Esophagus squamous epithelium (tissue), 4 donors: Measurements from ENCODE around the gene MIA3.

Experiments
- CTCF ChIP-seq, 6 experiments: fragments of 450-650 bp in 4 of 6; fragments of 200-600 bp in 2 of 6; sonication (generic) in 2 of 6; IDR thresholded peaks; one replicate each; pipeline ENCODE4 v1.5.1; 2016 to 2019; ENCODE audit warnings: antibody characterized with exemption in 6 of 6, mild to moderate bottlenecking in 4 of 6, moderate library complexity in 4 of 6
- POLR2A ChIP-seq, 4 donors: fragments of 450-650 bp; IDR thresholded peaks; one replicate each; pipeline ENCODE4 v1.6.1; 2017; ENCODE audit warnings: antibody characterized with exemption in 4 of 4, mild to moderate bottlenecking in 4 of 4, moderate library complexity in 3 of 4

GRCh38 chr1:222613627-222614026 lies 4.3 kb upstream of the MIA3 start:
- TF ChIP-seq POLR2A (IDR thresholded peaks at IDR 0.05): no peak
- no peak for TF ChIP-seq CTCF (IDR thresholded peaks at IDR 0.05)
